Gastrocnemius medialis (tissue), 4 donors: ENCODE results near the gene DNAH5. TPM values are rescaled to one million over a fixed set of nuclear protein-coding genes. Genes with fewer than 3 reads are reported as not detected.

Source experiments
- ATAC-seq, 2 donors: fragments of 150-250 bp; one replicate each; pipeline ENCODE4 v1.9.1; 2016
- DNase-seq, 2 donors: peaks; one replicate each; pipeline ENCODE4 v3.0.0-alpha.2; 2019
- H3K27ac ChIP-seq, 4 donors: fragments of 200-600 bp; sonication (generic); 1 replicate in 1 of 4; 2 replicates in 3 of 4; pipeline ENCODE4 v1.5.1; 2016 to 2018; ENCODE audit warnings: mild to moderate bottlenecking in 2 of 4, moderate library complexity in 1 of 4
- H3K27me3 ChIP-seq, 3 donors: fragments of 200-600 bp; sonication (generic) in 2 of 3; 1 replicate in 1 of 3; 2 replicates in 2 of 3; pipeline versions ENCODE4 v1.5.1 to v1.6.0; 2016 to 2019; ENCODE audit warnings: mild to moderate bottlenecking in 1 of 3, moderate library complexity in 1 of 3
- H3K36me3 ChIP-seq, 2 donors: fragments of 200-600 bp; sonication (generic) in 1 of 2; one replicate each; pipeline ENCODE4 v1.5.1; 2017 to 2018
- H3K4me1 ChIP-seq, 2 donors: fragments of 200-600 bp; sonication (generic) in 1 of 2; one replicate each; pipeline ENCODE4 v1.5.1; 2016 to 2017; ENCODE audit warnings: mild to moderate bottlenecking in 2 of 2
- H3K4me3 ChIP-seq, 4 donors: fragments of 200-600 bp; sonication (generic) in 3 of 4; 1 replicate in 1 of 4; 2 replicates in 3 of 4; pipeline ENCODE4 v1.5.1; 2016 to 2019; ENCODE audit warnings: mild to moderate bottlenecking in 2 of 4
- H3K9me3 ChIP-seq, 3 donors: fragments of 200-600 bp; sonication (generic) in 2 of 3; 1 replicate in 1 of 3; 2 replicates in 2 of 3; pipeline ENCODE4 v1.5.1; 2016 to 2019
- POLR2A ChIP-seq, 2 donors: fragments of 450-650 bp; IDR thresholded peaks; one replicate each; pipeline ENCODE4 v1.6.1; 2017; ENCODE audit warnings: antibody characterized with exemption in 2 of 2, mild to moderate bottlenecking in 2 of 2, moderate library complexity in 2 of 2
- in situ Hi-C, 4 donors: fragments of 200-750 bp; cut with MboI; loops; one replicate each; pipeline versions ENCODE4 v1.15.0 to v1.8.0; 2017; ENCODE audit warnings: low sequenced_read_pairs in 4 of 4
- intact Hi-C: fragments of 100-400 bp; cut with DNase I; formaldehyde crosslinking; loops from one replicate; pipeline ENCODE4 v1.15.1; 2023; ENCODE audit warnings: low total_unique reads
- total RNA-seq, 4 donors: library from RNA; depleted of rRNA; stranded (reverse); fragments of >200 nt; gene quantifications; one replicate each; pipeline versions ENCODE4 v1.1.0 to v1.2.3, GENCODE V29; 2016
- TF ChIP-seq, protein P1 (sequence below), 5 experiments: fragments of 450-650 bp in 3 of 5; fragments of 200-600 bp in 2 of 5; sonication (generic) in 2 of 5; IDR thresholded peaks in 4 of 5; conservative IDR thresholded peaks in 1 of 5; 1 replicate in 4 of 5; 2 replicates in 1 of 5; pipeline ENCODE4 v1.5.1; 2016 to 2019; ENCODE audit warnings: antibody characterized with exemption in 5 of 5, mild to moderate bottlenecking in 3 of 5, moderate library complexity in 3 of 5

The DNAH5 gene
- total RNA-seq, 4 donors from 2014 or later, result 0.02 to 1.0 (median 0.03) TPM; not detected in 1

DNA sequence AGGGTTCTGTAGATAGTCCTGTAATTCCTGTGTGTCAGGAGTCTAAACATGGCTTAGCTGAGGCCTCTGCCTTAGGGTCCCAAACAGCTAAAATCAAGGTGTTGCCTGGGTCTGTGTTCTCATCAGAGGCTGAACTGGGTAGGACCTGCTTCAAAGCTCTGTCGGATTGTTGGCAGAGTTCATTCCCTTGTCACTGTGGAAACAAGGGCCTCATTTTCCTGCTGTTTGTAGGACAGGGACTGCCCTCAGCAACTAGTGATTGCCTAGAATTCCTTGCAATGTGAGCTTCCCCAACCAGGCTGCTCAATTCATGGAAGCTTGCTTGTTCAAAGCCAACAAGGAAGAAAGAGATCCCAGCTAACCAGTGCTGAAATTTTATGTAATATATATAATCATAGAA, 283.2 kb downstream of the DNAH5 start:
- no peak overlapping the region for H3K27ac ChIP-seq
- DNase-seq (no peak), ATAC-seq (no peak)
- H3K9me3 ChIP-seq, result no peaks in the 10 kb centered on the region
- no peaks in the 10 kb centered on the region for H3K36me3 ChIP-seq
- no peak overlapping the region for H3K4me3 ChIP-seq
- in situ Hi-C loops (no loop called here), intact Hi-C loops (no loop called here)
- no peaks in the 10 kb centered on the region for H3K4me1 ChIP-seq
- TF ChIP-seq, protein P1, sequence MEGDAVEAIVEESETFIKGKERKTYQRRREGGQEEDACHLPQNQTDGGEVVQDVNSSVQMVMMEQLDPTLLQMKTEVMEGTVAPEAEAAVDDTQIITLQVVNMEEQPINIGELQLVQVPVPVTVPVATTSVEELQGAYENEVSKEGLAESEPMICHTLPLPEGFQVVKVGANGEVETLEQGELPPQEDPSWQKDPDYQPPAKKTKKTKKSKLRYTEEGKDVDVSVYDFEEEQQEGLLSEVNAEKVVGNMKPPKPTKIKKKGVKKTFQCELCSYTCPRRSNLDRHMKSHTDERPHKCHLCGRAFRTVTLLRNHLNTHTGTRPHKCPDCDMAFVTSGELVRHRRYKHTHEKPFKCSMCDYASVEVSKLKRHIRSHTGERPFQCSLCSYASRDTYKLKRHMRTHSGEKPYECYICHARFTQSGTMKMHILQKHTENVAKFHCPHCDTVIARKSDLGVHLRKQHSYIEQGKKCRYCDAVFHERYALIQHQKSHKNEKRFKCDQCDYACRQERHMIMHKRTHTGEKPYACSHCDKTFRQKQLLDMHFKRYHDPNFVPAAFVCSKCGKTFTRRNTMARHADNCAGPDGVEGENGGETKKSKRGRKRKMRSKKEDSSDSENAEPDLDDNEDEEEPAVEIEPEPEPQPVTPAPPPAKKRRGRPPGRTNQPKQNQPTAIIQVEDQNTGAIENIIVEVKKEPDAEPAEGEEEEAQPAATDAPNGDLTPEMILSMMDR (IDR thresholded peaks at IDR 0.05 in 4 of 5, conservative IDR thresholded peaks at IDR 0.05 in 1 of 5), result no peak
- no peak for TF ChIP-seq POLR2A (IDR thresholded peaks at IDR 0.05)
- H3K27me3 ChIP-seq, result no peaks in the 10 kb centered on the region

DNA sequence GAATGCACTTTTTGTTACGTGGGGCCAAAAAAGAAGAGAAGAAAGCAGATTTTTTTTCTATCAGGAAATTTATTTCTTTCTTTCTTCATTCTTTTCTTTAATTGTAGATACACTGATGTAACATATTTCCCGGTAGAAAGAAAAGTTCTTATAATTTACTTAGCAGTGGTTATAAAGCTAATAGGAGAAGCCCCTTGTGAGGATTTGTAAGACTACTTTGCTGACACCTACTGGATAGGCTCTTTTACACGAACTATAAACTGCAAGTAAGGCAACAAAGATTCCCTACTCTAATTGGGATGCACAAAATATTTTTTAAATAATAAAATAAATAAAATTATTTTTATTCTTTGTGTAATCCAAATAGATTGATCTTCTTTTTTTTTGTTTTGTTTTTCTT, 284.4 kb downstream of the DNAH5 start:
- DNase-seq (no peak), ATAC-seq (no peak)
- Histone ChIP-seq H3K9me3 (no peaks in the 10 kb centered on the region), H3K27me3 (no peaks in the 10 kb centered on the region), H3K4me1 (no peaks in the 10 kb centered on the region), H3K27ac (no peak overlapping the region), H3K4me3 (no peak overlapping the region), H3K36me3 (no peaks in the 10 kb centered on the region)
- TF ChIP-seq POLR2A (IDR thresholded peaks at IDR 0.05), result no peak
- TF ChIP-seq, protein P1 (IDR thresholded peaks at IDR 0.05 in 4 of 5, conservative IDR thresholded peaks at IDR 0.05 in 1 of 5), result no peak
- intact Hi-C loops (no loop called here), in situ Hi-C loops (no loop called here)

DNA sequence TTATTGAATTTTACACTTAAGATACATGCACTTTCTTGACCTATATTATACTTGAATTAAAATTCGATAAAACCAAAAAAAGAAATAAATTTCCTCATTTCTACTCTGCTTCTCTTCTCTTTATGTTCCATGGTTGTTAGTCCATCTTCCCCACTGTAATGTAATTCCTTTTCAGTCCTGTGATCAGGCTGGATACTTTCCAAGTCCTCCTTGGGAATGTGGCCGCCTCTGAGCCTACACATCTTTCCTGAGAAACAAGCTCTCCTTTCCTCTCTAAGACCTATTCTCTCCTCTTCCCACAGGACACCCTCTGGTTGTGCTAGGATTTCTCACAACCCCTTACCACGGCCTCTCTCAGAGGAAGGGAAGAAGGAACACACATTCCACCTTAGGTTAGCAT, 285.1 kb downstream of the DNAH5 start:
- no peak for DNase-seq
- Histone ChIP-seq H3K27me3 (no peaks in the 10 kb centered on the region), H3K27ac (no peak overlapping the region), H3K4me3 (no peak overlapping the region), H3K4me1 (no peaks in the 10 kb centered on the region), H3K9me3 (no peaks in the 10 kb centered on the region), H3K36me3 (no peaks in the 10 kb centered on the region)
- no peak for ATAC-seq
- TF ChIP-seq POLR2A (IDR thresholded peaks at IDR 0.05), result no peak
- TF ChIP-seq, protein P1 (IDR thresholded peaks at IDR 0.05 in 4 of 5, conservative IDR thresholded peaks at IDR 0.05 in 1 of 5), result no peak
- intact Hi-C loops (no loop called here), in situ Hi-C loops (no loop called here)

DNA sequence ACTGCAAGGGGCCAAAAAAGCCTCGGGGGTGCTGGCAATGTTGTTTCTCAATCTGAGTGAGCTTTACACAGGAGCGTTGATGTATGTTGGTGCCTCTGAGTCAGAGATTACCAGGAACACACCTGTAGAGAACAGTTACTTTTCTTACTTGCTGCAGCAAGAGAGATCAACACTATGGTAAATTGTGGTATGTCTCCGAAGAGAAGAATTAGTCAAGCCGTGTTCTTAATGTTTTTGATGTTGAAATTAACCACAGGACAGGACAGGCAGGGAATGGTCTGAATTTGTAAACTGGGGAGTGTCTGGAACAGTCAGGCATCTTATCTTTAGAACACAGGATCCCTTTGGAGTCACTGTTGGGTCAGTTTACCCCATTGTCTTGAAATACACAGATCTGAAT, 285.7 kb downstream of the DNAH5 start:
- Histone ChIP-seq H3K4me1 (no peaks in the 10 kb centered on the region), H3K27me3 (no peaks in the 10 kb centered on the region), H3K4me3 (no peak overlapping the region), H3K9me3 (no peaks in the 10 kb centered on the region), H3K36me3 (no peaks in the 10 kb centered on the region), H3K27ac (no peak overlapping the region)
- no peak for TF ChIP-seq POLR2A (IDR thresholded peaks at IDR 0.05)
- TF ChIP-seq, protein P1 (IDR thresholded peaks at IDR 0.05 in 4 of 5, conservative IDR thresholded peaks at IDR 0.05 in 1 of 5), result no peak
- intact Hi-C loops, result no loop called here
- in situ Hi-C loops, result no loop called here
- no peak for DNase-seq
- no peak for ATAC-seq

DNA sequence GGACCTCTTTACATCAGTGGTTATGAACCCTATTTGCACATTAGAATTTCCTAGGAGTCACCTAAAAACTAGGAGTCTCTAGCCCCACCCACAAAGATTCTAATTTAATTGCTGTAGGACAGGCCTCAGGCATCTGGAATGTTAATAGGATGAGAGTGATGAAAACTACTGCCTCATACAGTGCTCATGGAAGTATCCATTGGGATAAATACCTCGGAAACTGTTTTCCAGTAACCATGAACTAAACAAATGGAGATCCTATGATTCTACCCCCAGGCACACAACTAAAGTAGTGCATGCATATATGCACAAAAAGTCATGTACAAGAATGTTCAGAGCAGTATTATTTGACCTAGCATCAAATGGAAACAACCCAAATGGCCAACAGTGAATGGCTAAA, 286.3 kb downstream of the DNAH5 start:
- intact Hi-C loops, result no loop called here
- in situ Hi-C loops, result no loop called here
- no peak for ATAC-seq
- Histone ChIP-seq H3K4me3 (no peak overlapping the region), H3K27me3 (no peaks in the 10 kb centered on the region), H3K9me3 (no peaks in the 10 kb centered on the region), H3K36me3 (no peaks in the 10 kb centered on the region), H3K27ac (no peak overlapping the region), H3K4me1 (no peaks in the 10 kb centered on the region)
- TF ChIP-seq POLR2A (IDR thresholded peaks at IDR 0.05), result no peak
- TF ChIP-seq, protein P1 (IDR thresholded peaks at IDR 0.05 in 4 of 5, conservative IDR thresholded peaks at IDR 0.05 in 1 of 5), result no peak
- DNase-seq, result no peak
